Mucosa of stomach (tissue), 1 donor: ENCODE data around the gene FERMT1.
"Not testable (repeated sequence)": the region's sequence is repeated elsewhere in the genome, so short reads cannot be mapped to it uniquely, and the experiment has no call there.

Experiments used
- H3K27me3 ChIP-seq: one replicate; pipeline ENCODE4 v1.7.0; 2013; ENCODE audit warnings: mild to moderate bottlenecking, low read length; ENCODE audit not compliant: control insufficient read depth, insufficient read depth
- H3K36me3 ChIP-seq: one replicate; pipeline ENCODE4 v1.7.0; 2013; ENCODE audit warnings: low read length; ENCODE audit not compliant: control insufficient read depth, insufficient read depth
- H3K4me1 ChIP-seq: one replicate; pipeline ENCODE4 v1.7.0; 2013; ENCODE audit warnings: mild to moderate bottlenecking, low read length; ENCODE audit not compliant: control insufficient read depth, insufficient read depth
- H3K4me3 ChIP-seq: one replicate; pipeline ENCODE4 v1.7.0; 2013; ENCODE audit warnings: low read length
- H3K9ac ChIP-seq: one replicate; pipeline ENCODE4 v1.7.0; 2013; ENCODE audit warnings: mild to moderate bottlenecking, low read length, moderate library complexity
- H3K9me3 ChIP-seq: one replicate; pipeline ENCODE4 v1.7.0; 2013; ENCODE audit warnings: mild to moderate bottlenecking, low read length, moderate library complexity; ENCODE audit not compliant: control insufficient read depth
- donor health status: Pancreatic carcinoma.

FERMT1 gene

DNA sequence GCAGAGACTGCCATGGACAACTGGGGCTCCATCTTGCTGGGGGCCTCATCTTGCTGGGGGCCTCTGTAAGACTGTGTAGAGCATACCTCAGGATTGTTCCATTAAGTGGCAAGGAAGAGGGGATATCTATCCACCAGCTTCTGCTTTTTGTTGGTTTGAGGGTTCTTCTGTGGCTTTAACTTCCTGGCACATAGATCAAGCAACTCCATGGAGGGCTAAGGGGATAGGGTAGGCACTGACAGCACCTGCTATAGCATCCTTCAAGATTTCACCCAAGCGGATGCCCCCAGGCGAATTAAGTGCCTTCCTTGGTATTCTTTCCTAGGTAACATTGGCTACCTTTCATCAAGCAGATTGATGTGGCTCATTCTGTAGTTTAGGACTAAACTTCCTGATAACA, 65.1 kb downstream of the FERMT1 start:
- Histone ChIP-seq H3K9me3 (no peaks in the 10 kb centered on the region), H3K27me3 (peaks cover 14% of the 10 kb centered on the region), H3K9ac (no peak overlapping the region), H3K4me3 (no peak overlapping the region), H3K36me3 (no peaks in the 10 kb centered on the region), H3K4me1 (peaks cover 22% of the 10 kb centered on the region)

DNA sequence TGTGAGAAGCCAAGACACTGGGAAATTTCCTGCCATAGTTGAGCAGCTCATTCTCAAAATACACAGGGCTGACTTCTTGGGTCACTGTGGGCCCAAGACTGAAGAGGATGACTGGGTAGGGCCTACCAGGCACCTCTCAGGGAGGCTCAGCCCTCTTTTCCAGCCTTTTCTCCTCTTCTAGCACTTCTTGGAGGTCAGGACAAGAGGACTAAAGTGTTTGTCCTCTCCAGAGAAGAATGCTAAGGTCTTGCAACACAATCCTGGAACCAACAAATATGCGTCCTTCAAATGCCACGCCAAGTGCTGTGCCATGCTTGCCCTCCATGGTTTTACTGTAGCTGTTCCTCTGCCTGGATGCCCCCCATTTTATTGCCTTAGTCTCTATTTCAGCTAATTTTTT, 65.7 kb downstream of the FERMT1 start:
- H3K9me3 ChIP-seq, result no peaks in the 10 kb centered on the region
- H3K27me3 ChIP-seq, result peaks cover 19% of the 10 kb centered on the region
- no peaks in the 10 kb centered on the region for H3K36me3 ChIP-seq

GRCh38 chr20:6055981-6056569, 66.8 kb downstream of the FERMT1 start:
- H3K27me3 ChIP-seq, result peaks cover 28% of the 10 kb centered on the region
- H3K9ac ChIP-seq, result no peak overlapping the region
- H3K36me3 ChIP-seq, result no peaks in the 10 kb centered on the region
- H3K9me3 ChIP-seq, result no peaks in the 10 kb centered on the region
- H3K4me1 ChIP-seq, result peaks cover 28% of the 10 kb centered on the region
- no peak overlapping the region for H3K4me3 ChIP-seq

More for the DNA sequence above, 65.7 kb downstream of the FERMT1 start:
- peaks cover 22% of the 10 kb centered on the region for H3K4me1 ChIP-seq
- no peak overlapping the region for H3K4me3 ChIP-seq
- no peak overlapping the region for H3K9ac ChIP-seq

DNA sequence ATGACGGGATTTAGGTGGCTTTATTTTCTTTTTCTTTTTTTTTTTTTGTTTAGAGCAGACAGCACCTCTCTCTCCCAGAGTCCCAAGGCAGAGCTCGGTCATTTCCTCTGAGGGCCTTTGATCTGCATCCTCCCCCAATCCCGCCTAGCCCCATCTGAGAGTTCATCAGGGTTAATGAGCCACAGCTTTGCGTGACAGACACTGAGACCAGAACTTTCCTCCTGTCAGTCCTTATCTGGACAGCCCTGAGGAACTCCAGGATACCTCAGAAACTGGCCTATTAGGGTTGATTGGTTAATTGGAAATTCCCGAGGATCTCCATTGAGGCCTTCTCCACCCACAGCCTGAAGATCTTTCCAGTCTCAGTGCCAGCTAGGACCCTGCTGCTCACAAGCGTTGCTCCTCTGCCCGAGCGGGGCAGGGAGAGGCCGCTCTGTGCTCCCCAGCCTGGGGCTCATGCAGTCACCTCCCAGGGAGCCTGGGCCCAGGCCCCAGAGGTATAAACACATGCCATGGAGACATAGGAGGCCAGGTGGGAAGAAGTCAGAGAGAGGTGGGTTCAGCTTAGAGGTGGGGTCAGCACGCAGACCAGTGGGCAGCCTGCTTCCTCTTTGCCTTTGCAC, 67.6 kb downstream of the FERMT1 start:
- peaks cover 36% of the 10 kb centered on the region for H3K27me3 ChIP-seq
- no peaks in the 10 kb centered on the region for H3K9me3 ChIP-seq
- no peak overlapping the region for H3K9ac ChIP-seq
- H3K4me3 ChIP-seq, result no peak overlapping the region
- H3K36me3 ChIP-seq, result no peaks in the 10 kb centered on the region
- peaks cover 28% of the 10 kb centered on the region for H3K4me1 ChIP-seq

DNA sequence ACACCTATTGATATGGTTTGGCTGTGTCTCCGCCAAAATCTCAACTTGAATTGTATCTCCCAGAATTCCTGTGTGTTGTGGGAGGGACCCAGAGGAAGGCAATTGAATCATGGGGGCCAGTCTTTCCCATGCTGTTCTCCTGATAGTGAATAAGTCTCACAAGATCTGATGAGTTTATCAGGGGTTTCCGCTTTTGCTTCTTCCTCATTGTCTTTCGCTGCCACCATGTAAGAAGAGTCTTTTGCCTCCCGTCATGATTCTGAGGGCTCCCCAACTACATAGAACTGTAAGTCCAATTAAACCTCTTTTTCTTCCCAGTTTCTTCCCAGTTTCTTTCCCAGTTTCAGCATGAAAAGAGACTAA, 68.2 kb downstream of the FERMT1 start:
- H3K9me3 ChIP-seq, H3K9ac ChIP-seq, H3K4me3 ChIP-seq, H3K36me3 ChIP-seq: not testable (repeated sequence)
- peaks cover 25% of the 10 kb centered on the region for H3K4me1 ChIP-seq
- peaks cover 36% of the 10 kb centered on the region for H3K27me3 ChIP-seq

GRCh38 chr20:6053776-6054688, 68.8 kb downstream of the FERMT1 start, which contains the start of gene LRRN4:
LRRN4 (minus strand) TSS chr20:6054060; CDS start chr20:6052799, 1,261 bp downstream.
- no peaks in the 10 kb centered on the region for H3K9me3 ChIP-seq
- peaks cover 36% of the 10 kb centered on the region for H3K27me3 ChIP-seq
- H3K4me3 ChIP-seq, result no peak within 1 kb of the TSS
- no peak within 1 kb of the TSS for H3K9ac ChIP-seq
- H3K4me1 ChIP-seq, result peaks cover 20% of the 10 kb centered on the region
- H3K36me3 ChIP-seq, result no peaks in the 10 kb centered on the region

- H3K4me1 ChIP-seq, result peaks cover 12% of the 10 kb centered on the region
- H3K9ac ChIP-seq, result no peak overlapping the region
- no peak overlapping the region for H3K4me3 ChIP-seq
- no peaks in the 10 kb centered on the region for H3K36me3 ChIP-seq
- H3K27me3 ChIP-seq, result peaks cover 36% of the 10 kb centered on the region
- H3K9me3 ChIP-seq, result no peaks in the 10 kb centered on the region
Observed at GRCh38 chr20:6053064-6053775, 69.6 kb downstream of the FERMT1 start.

DNA sequence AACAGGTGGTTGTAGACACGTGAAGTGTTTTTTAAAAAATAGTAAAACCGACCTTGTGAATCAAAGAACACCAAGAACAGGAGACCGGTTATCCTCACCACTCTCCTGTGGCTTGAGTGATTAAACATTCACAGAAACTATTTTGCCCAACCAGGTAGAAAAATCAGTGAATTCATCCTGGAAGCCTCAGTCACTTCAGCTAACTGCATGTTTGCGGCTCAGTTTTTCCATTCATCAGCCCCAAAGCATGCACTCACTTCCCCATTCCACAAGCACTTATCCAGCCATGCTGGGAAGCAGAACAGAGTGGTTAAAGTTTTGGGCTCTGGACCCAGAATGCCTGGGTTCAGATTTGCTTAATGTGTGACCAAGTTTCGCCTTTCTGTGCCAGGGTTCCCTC, 71.3 kb downstream of the FERMT1 start:
- no peaks in the 10 kb centered on the region for H3K9me3 ChIP-seq
- peaks cover 5% of the 10 kb centered on the region for H3K4me1 ChIP-seq
- no peak overlapping the region for H3K4me3 ChIP-seq
- peaks cover 36% of the 10 kb centered on the region for H3K27me3 ChIP-seq
- no peaks in the 10 kb centered on the region for H3K36me3 ChIP-seq
- H3K9ac ChIP-seq, result no peak overlapping the region

GRCh38 chr20:6048391-6048790, 74.4 kb downstream of the FERMT1 start:
- Histone ChIP-seq H3K9me3 (no peaks in the 10 kb centered on the region), H3K4me3 (no peak overlapping the region), H3K36me3 (no peaks in the 10 kb centered on the region), H3K27me3 (peaks cover 29% of the 10 kb centered on the region), H3K9ac (no peak overlapping the region), H3K4me1 (peaks cover 5% of the 10 kb centered on the region)

DNA sequence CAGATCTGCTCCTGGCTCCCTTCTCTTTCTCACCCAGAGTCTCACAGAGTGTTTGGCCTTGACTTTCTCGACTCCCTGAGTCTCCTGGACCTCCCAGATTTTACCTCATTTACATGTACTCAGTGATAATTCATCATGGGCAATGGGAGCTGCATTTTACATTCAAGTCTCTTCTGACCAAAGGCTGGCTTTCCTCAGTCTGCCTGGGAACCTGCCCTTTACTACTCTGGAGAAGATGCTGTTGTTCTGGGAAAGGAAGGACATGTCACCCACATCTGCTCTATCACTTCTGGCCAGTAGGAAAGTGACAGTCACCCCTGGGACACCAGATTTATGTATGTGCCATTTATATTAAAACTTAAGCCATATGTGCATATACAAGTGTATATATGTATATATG, 76.4 kb downstream of the FERMT1 start:
- H3K9ac ChIP-seq, result no peak overlapping the region
- no peaks in the 10 kb centered on the region for H3K9me3 ChIP-seq
- H3K4me3 ChIP-seq, result no peak overlapping the region
- no peaks in the 10 kb centered on the region for H3K4me1 ChIP-seq
- H3K27me3 ChIP-seq, result peaks cover 11% of the 10 kb centered on the region
- H3K36me3 ChIP-seq, result no peaks in the 10 kb centered on the region

GRCh38 chr20:6045566-6045965, 77.3 kb downstream of the FERMT1 start:
- no peaks in the 10 kb centered on the region for H3K9me3 ChIP-seq
- no peak overlapping the region for H3K4me3 ChIP-seq
- H3K9ac ChIP-seq, result no peak overlapping the region
- no peaks in the 10 kb centered on the region for H3K36me3 ChIP-seq
- peaks cover 2% of the 10 kb centered on the region for H3K27me3 ChIP-seq
- H3K4me1 ChIP-seq, result no peaks in the 10 kb centered on the region
